ENCODE data around the gene FUT3. TPM values are rescaled to one million over a fixed set of nuclear protein-coding genes. Genes with fewer than 3 reads are reported as not detected.

FUT3 gene
- total and polyA plus RNA-seq, 2 of the 8 experiments (the other 6 are each of a cell fraction or from before 2014, with no cell fraction given): 0.15 to 0.63 TPM

DNA sequence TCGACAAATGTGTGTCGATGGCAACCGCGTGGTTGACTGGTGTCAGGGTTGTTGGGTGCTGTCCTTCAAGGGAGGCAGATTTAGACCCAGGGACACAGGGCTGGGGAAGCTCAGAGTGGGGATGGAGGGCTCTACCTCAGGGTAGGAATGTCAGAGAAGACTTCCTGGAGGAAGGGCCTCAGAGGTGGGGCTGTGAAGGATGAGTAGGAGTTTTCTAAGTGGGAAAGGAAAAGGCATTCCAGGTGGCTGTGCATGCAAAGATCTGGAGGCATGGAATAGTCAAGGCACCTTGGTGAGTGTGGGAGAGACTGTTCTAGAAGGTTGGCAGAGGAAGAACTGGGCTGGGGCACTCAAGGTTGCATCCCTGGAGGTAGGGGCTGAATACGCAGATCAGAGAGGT is 44.3 kb downstream of the FUT3 start:
- no peak overlapping the region for H4K91ac ChIP-seq (replicated peaks; ENCODE audit: insufficient read length, low read length)
- H3K23me2 ChIP-seq (ENCODE audit: low read depth, low read length): peaks cover 6% of the 10 kb centered on the region
- peaks cover 0 to 6% of the 10 kb centered on the region in 2 experiments for H4K20me1 ChIP-seq (replicated peaks in 1 of 2; ENCODE audit: control insufficient read depth in 1 of 2, insufficient read depth in 2 of 2, low read length in 2 of 2)
- POLR2A ChIA-PET (ENCODE audit: partially characterized antibody): interaction anchor here (0.6 to 2.2 kb wide), 4 partner anchors 20 to 97 kb away, joined by 3 to 10 read pairs (median 6); partner anchors contain the start of gene NDUFA11
- H2BK120ac ChIP-seq (replicated peaks; ENCODE audit: low read depth, low read length): no peak overlapping the region
- H2BK15ac ChIP-seq (ENCODE audit: low read length): no peak overlapping the region
- H3K27me3 ChIP-seq (replicated peaks in 1 of 4; ENCODE audit: control insufficient read depth in 3 of 4, extremely low read depth in 1 of 4, insufficient read depth in 3 of 4, low read length in 3 of 4): peaks cover 2 to 16% (median 8%) of the 10 kb centered on the region in 4 experiments; a peak in 6 of 7 replicates
- H4K5ac ChIP-seq (ENCODE audit: insufficient read length, low read depth, low read length): no peak overlapping the region
- H3K4me3 ChIP-seq (ENCODE audit: extremely low read depth in 1 of 4, insufficient read depth in 2 of 4, low read depth in 3 of 4, low read length in 4 of 4): no peak overlapping the region
- no peak overlapping the region for H3K4ac ChIP-seq (replicated peaks; ENCODE audit: insufficient read length, low read depth, low read length)
- H3K79me1 ChIP-seq (ENCODE audit: low read depth, low read length): peaks cover 4% of the 10 kb centered on the region; the same call in 1 of the 2 replicates
- FAIRE-seq: no peak
- H3K4me1 ChIP-seq (replicated peaks in 1 of 4; ENCODE audit: control insufficient read depth in 3 of 4, insufficient read depth in 4 of 4, low read length in 3 of 4): peaks cover 0 to 17% (median 10%) of the 10 kb centered on the region in 4 experiments; a peak in 5 of 7 replicates
- no peak overlapping the region for H2AFZ ChIP-seq (ENCODE audit: low read length)
- H2AK5ac ChIP-seq (ENCODE audit: low read depth, low read length): no peak overlapping the region
- 78% methylated on average over 5 of the region's 5 CpGs; no CpG with 5 or more reads in 1 of the 2 experiments for WGBS, 2 experiments (ENCODE audit: extremely low coverage in 1 of 2, insufficient coverage in 1 of 2, insufficient read length in 1 of 2, insufficient replicate concordance in 2 of 2, low coverage in 1 of 2, low lambda C conversion rate in 2 of 2, missing lambda C conversion rate in 1 of 2)
- no peak for DNase-seq (ENCODE audit: low read depth in 1 of 2, low spot score in 2 of 2)
- H3K18ac ChIP-seq (ENCODE audit: extremely low read depth, low read length): no peak overlapping the region
- no peak overlapping the region for H3K56ac ChIP-seq (replicated peaks; ENCODE audit: insufficient read length, low read depth, low read length)
- H3K9ac ChIP-seq (replicated peaks in 1 of 4; ENCODE audit: extremely low read depth in 1 of 4, low read depth in 3 of 4, low read length in 3 of 4): no peak overlapping the region
- H3K27ac ChIP-seq (ENCODE audit: low read depth, low read length): no peak overlapping the region
- H2BK20ac ChIP-seq (ENCODE audit: low read length): no peak overlapping the region
- H3K79me2 ChIP-seq (ENCODE audit: control insufficient read depth in 1 of 2, insufficient read depth in 2 of 2, low read length in 2 of 2): no peaks in the 10 kb centered on the region; a peak in 1 of 4 replicates
- no peaks in the 10 kb centered on the region for H3K36me3 ChIP-seq (ENCODE audit: control insufficient read depth in 2 of 4, insufficient read depth in 4 of 4, low read length in 3 of 4)
- TF ChIP-seq, protein P1, sequence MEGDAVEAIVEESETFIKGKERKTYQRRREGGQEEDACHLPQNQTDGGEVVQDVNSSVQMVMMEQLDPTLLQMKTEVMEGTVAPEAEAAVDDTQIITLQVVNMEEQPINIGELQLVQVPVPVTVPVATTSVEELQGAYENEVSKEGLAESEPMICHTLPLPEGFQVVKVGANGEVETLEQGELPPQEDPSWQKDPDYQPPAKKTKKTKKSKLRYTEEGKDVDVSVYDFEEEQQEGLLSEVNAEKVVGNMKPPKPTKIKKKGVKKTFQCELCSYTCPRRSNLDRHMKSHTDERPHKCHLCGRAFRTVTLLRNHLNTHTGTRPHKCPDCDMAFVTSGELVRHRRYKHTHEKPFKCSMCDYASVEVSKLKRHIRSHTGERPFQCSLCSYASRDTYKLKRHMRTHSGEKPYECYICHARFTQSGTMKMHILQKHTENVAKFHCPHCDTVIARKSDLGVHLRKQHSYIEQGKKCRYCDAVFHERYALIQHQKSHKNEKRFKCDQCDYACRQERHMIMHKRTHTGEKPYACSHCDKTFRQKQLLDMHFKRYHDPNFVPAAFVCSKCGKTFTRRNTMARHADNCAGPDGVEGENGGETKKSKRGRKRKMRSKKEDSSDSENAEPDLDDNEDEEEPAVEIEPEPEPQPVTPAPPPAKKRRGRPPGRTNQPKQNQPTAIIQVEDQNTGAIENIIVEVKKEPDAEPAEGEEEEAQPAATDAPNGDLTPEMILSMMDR (IDR thresholded peaks at IDR 0.05; ENCODE audit: control extremely low read depth in 1 of 3, insufficient read depth in 1 of 3, low read depth in 1 of 3, low read length in 3 of 3): no peak
- TF ChIP-seq SIRT6 (IDR thresholded peaks at IDR 0.05; ENCODE audit: low read length) (no peak), CBX8 (IDR thresholded peaks at IDR 0.05; ENCODE audit: borderline replicate concordance, low read depth, low read length) (no peak)
- H3K23ac ChIP-seq (ENCODE audit: insufficient read length): no peak overlapping the region
- H3K14ac ChIP-seq (ENCODE audit: insufficient read length): no peak overlapping the region
- no peaks in the 10 kb centered on the region for H3K9me3 ChIP-seq (ENCODE audit: insufficient read depth in 2 of 2, low read depth in 1 of 2, low read length in 1 of 2)
- H2BK12ac ChIP-seq (ENCODE audit: low read depth, low read length): no peak overlapping the region
- no peak overlapping the region for H4K8ac ChIP-seq (ENCODE audit: extremely low read depth, insufficient read depth, low read length)
- CTCF ChIA-PET (ENCODE audit: partially characterized antibody): interaction anchor here (0.7 to 4.5 kb wide), 14 partner anchors 12 to 216 kb away, joined by 3 to 32 read pairs (median 4); partner anchors contain the start of gene PRR22
- H3K4me2 ChIP-seq (ENCODE audit: insufficient read depth in 1 of 2, low read depth in 2 of 2, low read length in 2 of 2): no peak overlapping the region
- H2BK5ac ChIP-seq (ENCODE audit: low read depth, low read length): no peak overlapping the region

Data from H1 (cell line).